CD14-positive monocyte (primary cell): ENCODE results near the gene RNF41. TPM values are rescaled to one million over a fixed set of nuclear protein-coding genes. Genes with fewer than 3 reads are reported as not detected.
A peak's percentile ranks its signal among the peaks of the same experiment; 100 is the strongest.

Source experiments
- DNase-seq, 3 donors: peaks; one replicate each; pipeline ENCODE4 v3.0.0-alpha.2; 2011 to 2022
- H2AFZ ChIP-seq: 2 replicates; pipeline ENCODE4 v1.6.0; 2012; ENCODE audit warnings: mild to moderate bottlenecking, low read depth, low read length, inconsistent platforms; ENCODE audit not compliant: insufficient read depth, poor library complexity, severe bottlenecking
- H3K27ac ChIP-seq, 2 donors: 1 replicate in 1 of 2; 2 replicates in 1 of 2; pipeline ENCODE4 v1.5.1; 2012 to 2013; ENCODE audit warnings: low read length in 2 of 2, control low read depth in 1 of 2, inconsistent platforms in 1 of 2, low read depth in 1 of 2, mild to moderate bottlenecking in 1 of 2
- H3K27me3 ChIP-seq, 2 donors: one replicate each; pipeline versions ENCODE4 v1.6.0 to v1.6.1; 2011 to 2013; ENCODE audit warnings: low read length in 2 of 2; ENCODE audit not compliant: control insufficient read depth in 2 of 2, insufficient read depth in 2 of 2
- H3K36me3 ChIP-seq, 2 donors: replicated peaks in 1 of 2; 1 replicate in 1 of 2; 2 replicates in 1 of 2; pipeline versions ENCODE4 v1.5.1 to v1.6.1; 2012 to 2013; ENCODE audit warnings: low read length in 2 of 2, control low read depth in 1 of 2, inconsistent platforms in 1 of 2, mild to moderate bottlenecking in 1 of 2; ENCODE audit not compliant: insufficient read depth in 2 of 2, control insufficient read depth in 1 of 2
- H3K4me1 ChIP-seq, 2 donors: 1 replicate in 1 of 2; 2 replicates in 1 of 2; pipeline versions ENCODE4 v1.5.1 to v1.6.1; 2012 to 2013; ENCODE audit warnings: low read length in 2 of 2, control low read depth in 1 of 2, inconsistent platforms in 1 of 2, mild to moderate bottlenecking in 1 of 2, moderate library complexity in 1 of 2; ENCODE audit not compliant: insufficient read depth in 2 of 2, control insufficient read depth in 1 of 2
- H3K4me2 ChIP-seq: replicated peaks from 2 replicates; pipeline ENCODE3; 2012; ENCODE audit warnings: low read length, moderate library complexity, mild to moderate bottlenecking; ENCODE audit not compliant: poor library complexity, severe bottlenecking; ENCODE audit errors: extremely low read depth
- H3K4me3 ChIP-seq, 3 experiments: fragments of 200-600 bp in 1 of 3; sonication (generic) in 1 of 3; replicated peaks in 1 of 3; 1 replicate in 2 of 3; 2 replicates in 1 of 3; pipeline ENCODE4 v1.5.1; 2011 to 2013; ENCODE audit warnings: low read length in 3 of 3, mild to moderate bottlenecking in 3 of 3, control low read depth in 2 of 3, low read depth in 2 of 3, inconsistent platforms in 1 of 3, moderate library complexity in 1 of 3
- H3K79me2 ChIP-seq: 2 replicates; pipeline ENCODE4 v1.6.0; 2012; ENCODE audit warnings: mild to moderate bottlenecking, control low read depth, inconsistent platforms, low read length, moderate library complexity; ENCODE audit not compliant: insufficient read depth
- H3K9ac ChIP-seq: 2 replicates; pipeline ENCODE4 v1.6.0; 2017; ENCODE audit warnings: low read length, mild to moderate bottlenecking; ENCODE audit not compliant: insufficient read depth, poor library complexity, severe bottlenecking
- H3K9me3 ChIP-seq, 2 donors: replicated peaks in 1 of 2; 1 replicate in 1 of 2; 2 replicates in 1 of 2; pipeline versions ENCODE4 v1.5.1 to v1.6.1; 2012 to 2013; ENCODE audit warnings: low read length in 2 of 2, control low read depth in 1 of 2; ENCODE audit not compliant: control insufficient read depth in 1 of 2, insufficient read depth in 1 of 2
- H4K20me1 ChIP-seq: 2 replicates; pipeline ENCODE4 v1.6.0; 2012; ENCODE audit warnings: mild to moderate bottlenecking, low read length, control low read depth, moderate library complexity; ENCODE audit not compliant: insufficient read depth
- H3K27ac Mint-ChIP-seq, 7 donors: one replicate each; pipeline ENCODE4 v1.8.0; 2020; ENCODE audit warnings: mild to moderate bottlenecking in 7 of 7, mixed read lengths in 7 of 7, moderate library complexity in 6 of 7, inconsistent platforms in 2 of 7
- H3K27me3 Mint-ChIP-seq, 3 donors: one replicate each; pipeline ENCODE4 v1.8.0; 2021 to 2022; ENCODE audit warnings: low read depth in 3 of 3, mild to moderate bottlenecking in 3 of 3, mixed read lengths in 3 of 3, moderate library complexity in 3 of 3, inconsistent platforms in 1 of 3
- H3K36me3 Mint-ChIP-seq, 2 donors: one replicate each; pipeline ENCODE4 v1.8.0; 2020; ENCODE audit warnings: mixed read lengths in 2 of 2, inconsistent platforms in 1 of 2, mild to moderate bottlenecking in 1 of 2
- H3K4me1 Mint-ChIP-seq: one replicate; pipeline ENCODE4 v1.8.0; 2020; ENCODE audit warnings: mild to moderate bottlenecking, mixed read lengths
- H3K4me3 Mint-ChIP-seq, 2 donors: one replicate each; pipeline ENCODE4 v1.8.0; 2020; ENCODE audit warnings: mild to moderate bottlenecking in 2 of 2, mixed read lengths in 2 of 2, moderate library complexity in 1 of 2
- H3K9me3 Mint-ChIP-seq, 7 donors: one replicate each; pipeline ENCODE4 v1.8.0; 2020 to 2022; ENCODE audit warnings: mixed read lengths in 7 of 7, mild to moderate bottlenecking in 6 of 7, moderate library complexity in 6 of 7, inconsistent platforms in 2 of 7
- whole genome bisulfite sequencing: methylation state at CpG from one replicate; pipeline ENCODE4 v1.1.5; 2013; ENCODE audit warnings: missing lambda C conversion rate; ENCODE audit not compliant: insufficient coverage; 5-methylcytosine and 5-hydroxymethylcytosine counted together
- intact Hi-C, 2 donors: fragments of 100-400 bp; cut with micrococcal nuclease; formaldehyde crosslinking; loops; one replicate each; pipeline versions ENCODE4 v1.15.0 to v1.15.1; 2023
- polyA plus RNA-seq, 3 donors: library from polyadenylated mRNA; depleted of rRNA in 1 of 3; unstranded in 2 of 3; stranded (reverse) in 1 of 3; fragments of 300-500 nt in 2 of 3; fragments of >200 nt in 1 of 3; fragmentation: Illumina TruSeq in 2 of 3; gene quantifications; 1 replicate in 2 of 3; 2 replicates in 1 of 3; pipeline ENCODE4 v1.2.3, GENCODE V29; 2012 to 2021
- TF ChIP-seq, protein P1 (sequence below): fragments of 200-600 bp; IDR thresholded peaks from one replicate; pipeline ENCODE4 v1.8.0; 2022; ENCODE audit warnings: antibody characterized with exemption, mild to moderate bottlenecking

RNF41 gene
- polyA plus RNA-seq, 3 donors, result 35.8 to 82.0 (median 45.7) TPM

DNA sequence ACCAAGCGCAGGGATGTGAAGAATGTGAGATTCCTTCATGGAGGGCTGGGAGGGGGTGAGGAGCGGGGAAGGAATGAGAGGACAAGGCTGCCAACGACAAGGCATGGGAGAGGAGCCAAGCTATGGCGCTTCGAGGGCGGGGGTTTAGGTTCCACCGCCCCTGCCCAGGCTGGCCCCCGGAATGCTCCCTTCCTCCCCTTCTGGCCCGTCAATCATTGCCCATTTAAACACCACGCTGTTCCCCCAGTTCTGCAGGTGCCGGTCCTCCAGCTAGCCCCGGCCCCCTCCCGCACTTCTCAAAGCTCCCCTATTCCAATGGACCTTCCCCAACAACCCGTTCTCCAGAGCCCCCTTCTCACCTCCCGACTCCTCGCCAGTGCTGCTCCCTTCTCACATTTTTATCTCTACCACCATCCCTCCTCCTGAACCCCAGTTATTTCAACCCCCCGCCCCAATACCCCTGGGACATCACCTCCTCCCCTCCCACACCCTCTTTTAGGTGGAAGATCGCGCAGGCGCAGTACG lies 428 bp downstream of the RNF41 start:
- H3K4me3 ChIP-seq, result peak overlapping the region; percentile 71 to 96 (median 85)
- H3K79me2 ChIP-seq, result peaks cover 59% of the 10 kb centered on the region
- peaks cover 44 to 48% of the 10 kb centered on the region in 2 donors for H3K4me1 ChIP-seq

DNA sequence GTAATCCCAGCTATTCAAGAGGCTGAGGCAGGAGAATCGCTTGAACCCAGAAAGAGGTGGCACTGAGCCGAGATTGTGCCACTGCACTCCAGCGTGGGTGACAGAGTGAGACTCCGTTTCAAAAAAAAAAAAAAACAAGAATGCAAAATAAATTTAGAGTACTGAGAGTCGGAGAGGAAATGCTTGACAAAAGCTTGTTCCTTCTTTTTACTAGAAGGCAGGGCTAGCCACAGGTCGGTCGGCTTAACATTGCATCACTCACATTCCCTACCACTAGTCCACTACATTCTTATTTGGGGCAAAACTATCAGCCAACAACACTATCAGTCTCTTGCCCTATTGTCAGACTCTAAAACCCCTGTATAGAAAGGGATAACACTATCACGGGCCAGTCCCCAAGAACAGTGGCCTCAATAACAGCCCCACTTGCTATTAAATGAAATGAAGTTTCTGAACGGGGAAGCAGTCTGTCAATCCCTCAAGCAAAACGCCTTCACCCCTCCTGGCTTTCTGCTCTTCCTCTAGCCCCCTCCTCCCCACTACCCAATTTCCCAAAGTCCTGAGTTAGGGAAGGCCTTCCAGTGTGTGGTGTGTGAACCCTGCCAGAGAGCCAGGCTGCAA lies 1.0 kb downstream of the RNF41 start:
- TF ChIP-seq, protein P1, sequence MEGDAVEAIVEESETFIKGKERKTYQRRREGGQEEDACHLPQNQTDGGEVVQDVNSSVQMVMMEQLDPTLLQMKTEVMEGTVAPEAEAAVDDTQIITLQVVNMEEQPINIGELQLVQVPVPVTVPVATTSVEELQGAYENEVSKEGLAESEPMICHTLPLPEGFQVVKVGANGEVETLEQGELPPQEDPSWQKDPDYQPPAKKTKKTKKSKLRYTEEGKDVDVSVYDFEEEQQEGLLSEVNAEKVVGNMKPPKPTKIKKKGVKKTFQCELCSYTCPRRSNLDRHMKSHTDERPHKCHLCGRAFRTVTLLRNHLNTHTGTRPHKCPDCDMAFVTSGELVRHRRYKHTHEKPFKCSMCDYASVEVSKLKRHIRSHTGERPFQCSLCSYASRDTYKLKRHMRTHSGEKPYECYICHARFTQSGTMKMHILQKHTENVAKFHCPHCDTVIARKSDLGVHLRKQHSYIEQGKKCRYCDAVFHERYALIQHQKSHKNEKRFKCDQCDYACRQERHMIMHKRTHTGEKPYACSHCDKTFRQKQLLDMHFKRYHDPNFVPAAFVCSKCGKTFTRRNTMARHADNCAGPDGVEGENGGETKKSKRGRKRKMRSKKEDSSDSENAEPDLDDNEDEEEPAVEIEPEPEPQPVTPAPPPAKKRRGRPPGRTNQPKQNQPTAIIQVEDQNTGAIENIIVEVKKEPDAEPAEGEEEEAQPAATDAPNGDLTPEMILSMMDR, result no peak
- intact Hi-C loops, result loop anchor here (5.0 kb wide), 2 partner anchors 33 to 93 kb away; partner anchors contain the start of genes ESYT1 (in 1 of the 2) and SMARCC2 (in 1 of the 2)
- H3K27me3 ChIP-seq, result no peaks in the 10 kb centered on the region
- peaks cover 46% of the 10 kb centered on the region for H3K4me1 Mint-ChIP-seq
- peaks cover 29% of the 10 kb centered on the region for H4K20me1 ChIP-seq
- peaks cover 7 to 21% of the 10 kb centered on the region in 2 donors for H3K36me3 Mint-ChIP-seq
- H3K9ac ChIP-seq, result peak overlapping the region; percentile 82
- H2AFZ ChIP-seq, result peak overlapping the region; percentile 92
- DNase-seq, result peak; percentile 61 to 90 (median 77)
- no peaks in the 10 kb centered on the region for H3K9me3 ChIP-seq
- peak overlapping the region; percentile 98 to 100 (median 99) for H3K27ac Mint-ChIP-seq
- peaks cover 10 to 20% of the 10 kb centered on the region in 2 donors for H3K36me3 ChIP-seq
- H3K9me3 Mint-ChIP-seq, result no peaks in the 10 kb centered on the region
- H3K4me1 ChIP-seq, result peaks cover 44 to 48% of the 10 kb centered on the region in 2 donors
- peaks cover 64% of the 10 kb centered on the region for H3K79me2 ChIP-seq
- peak overlapping the region; percentile 93 for H3K4me2 ChIP-seq
- peak overlapping the region; percentile 71 to 96 (median 85) for H3K4me3 ChIP-seq
- WGBS, result 4% methylated on average over 5 of the region's 10 CpGs
- peak overlapping the region; percentile 95 to 98 for H3K4me3 Mint-ChIP-seq
- H3K27ac ChIP-seq, result peak overlapping the region; percentile 94
- no peaks in the 10 kb centered on the region for H3K27me3 Mint-ChIP-seq

More for the DNA sequence above, 428 bp downstream of the RNF41 start:
- no peaks in the 10 kb centered on the region for H3K27me3 Mint-ChIP-seq
- peaks cover 46% of the 10 kb centered on the region for H3K4me1 Mint-ChIP-seq
- H3K27ac Mint-ChIP-seq, result peak overlapping the region; percentile 98 to 100 (median 99)
- H3K27me3 ChIP-seq, result no peaks in the 10 kb centered on the region
- H3K36me3 ChIP-seq, result peaks cover 6 to 14% of the 10 kb centered on the region in 2 donors
- no peaks in the 10 kb centered on the region for H3K9me3 ChIP-seq
- no peak for DNase-seq
- peaks cover 23% of the 10 kb centered on the region for H4K20me1 ChIP-seq
- peaks cover 5 to 19% of the 10 kb centered on the region in 2 donors for H3K36me3 Mint-ChIP-seq
- intact Hi-C loops, result loop anchor here (5.0 kb wide), 2 partner anchors 34 to 94 kb away; partner anchors contain the start of genes ESYT1 (in 1 of the 2) and SMARCC2 (in 1 of the 2)
- peak overlapping the region; percentile 95 to 98 for H3K4me3 Mint-ChIP-seq
- peak overlapping the region; percentile 93 for H3K4me2 ChIP-seq
- peak overlapping the region; percentile 82 for H3K9ac ChIP-seq
- WGBS, result 0% methylated on average over 20 of the region's 21 CpGs
- TF ChIP-seq, protein P1, result no peak
- H3K27ac ChIP-seq, result peak overlapping the region; percentile 94
- H3K9me3 Mint-ChIP-seq, result peaks cover 0 to under 1% (median 0%) of the 10 kb centered on the region in 7 donors
- H2AFZ ChIP-seq, result peak overlapping the region; percentile 92
